Activated naive CD8-positive, alpha-beta T cell (primary cell): ENCODE results near the gene BRINP1.

Experiments
- H3K27ac Mint-ChIP-seq: one replicate; pipeline ENCODE4 v1.8.0; 2021; ENCODE audit warnings: mixed read lengths
- H3K27me3 Mint-ChIP-seq: one replicate; pipeline ENCODE4 v1.8.0; 2021; ENCODE audit warnings: mixed read lengths
- H3K36me3 Mint-ChIP-seq: one replicate; pipeline ENCODE4 v1.8.0; 2021; ENCODE audit warnings: mixed read lengths
- H3K4me1 Mint-ChIP-seq: one replicate; pipeline ENCODE4 v1.8.0; 2021; ENCODE audit warnings: low read depth, mixed read lengths
- H3K4me3 Mint-ChIP-seq: one replicate; pipeline ENCODE4 v1.8.0; 2021; ENCODE audit warnings: mild to moderate bottlenecking, mixed read lengths
- H3K9me3 Mint-ChIP-seq: one replicate; pipeline ENCODE4 v1.8.0; 2021; ENCODE audit warnings: low read depth, mixed read lengths

The BRINP1 gene, protein sequence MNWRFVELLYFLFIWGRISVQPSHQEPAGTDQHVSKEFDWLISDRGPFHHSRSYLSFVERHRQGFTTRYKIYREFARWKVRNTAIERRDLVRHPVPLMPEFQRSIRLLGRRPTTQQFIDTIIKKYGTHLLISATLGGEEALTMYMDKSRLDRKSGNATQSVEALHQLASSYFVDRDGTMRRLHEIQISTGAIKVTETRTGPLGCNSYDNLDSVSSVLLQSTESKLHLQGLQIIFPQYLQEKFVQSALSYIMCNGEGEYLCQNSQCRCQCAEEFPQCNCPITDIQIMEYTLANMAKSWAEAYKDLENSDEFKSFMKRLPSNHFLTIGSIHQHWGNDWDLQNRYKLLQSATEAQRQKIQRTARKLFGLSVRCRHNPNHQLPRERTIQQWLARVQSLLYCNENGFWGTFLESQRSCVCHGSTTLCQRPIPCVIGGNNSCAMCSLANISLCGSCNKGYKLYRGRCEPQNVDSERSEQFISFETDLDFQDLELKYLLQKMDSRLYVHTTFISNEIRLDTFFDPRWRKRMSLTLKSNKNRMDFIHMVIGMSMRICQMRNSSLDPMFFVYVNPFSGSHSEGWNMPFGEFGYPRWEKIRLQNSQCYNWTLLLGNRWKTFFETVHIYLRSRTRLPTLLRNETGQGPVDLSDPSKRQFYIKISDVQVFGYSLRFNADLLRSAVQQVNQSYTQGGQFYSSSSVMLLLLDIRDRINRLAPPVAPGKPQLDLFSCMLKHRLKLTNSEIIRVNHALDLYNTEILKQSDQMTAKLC

DNA sequence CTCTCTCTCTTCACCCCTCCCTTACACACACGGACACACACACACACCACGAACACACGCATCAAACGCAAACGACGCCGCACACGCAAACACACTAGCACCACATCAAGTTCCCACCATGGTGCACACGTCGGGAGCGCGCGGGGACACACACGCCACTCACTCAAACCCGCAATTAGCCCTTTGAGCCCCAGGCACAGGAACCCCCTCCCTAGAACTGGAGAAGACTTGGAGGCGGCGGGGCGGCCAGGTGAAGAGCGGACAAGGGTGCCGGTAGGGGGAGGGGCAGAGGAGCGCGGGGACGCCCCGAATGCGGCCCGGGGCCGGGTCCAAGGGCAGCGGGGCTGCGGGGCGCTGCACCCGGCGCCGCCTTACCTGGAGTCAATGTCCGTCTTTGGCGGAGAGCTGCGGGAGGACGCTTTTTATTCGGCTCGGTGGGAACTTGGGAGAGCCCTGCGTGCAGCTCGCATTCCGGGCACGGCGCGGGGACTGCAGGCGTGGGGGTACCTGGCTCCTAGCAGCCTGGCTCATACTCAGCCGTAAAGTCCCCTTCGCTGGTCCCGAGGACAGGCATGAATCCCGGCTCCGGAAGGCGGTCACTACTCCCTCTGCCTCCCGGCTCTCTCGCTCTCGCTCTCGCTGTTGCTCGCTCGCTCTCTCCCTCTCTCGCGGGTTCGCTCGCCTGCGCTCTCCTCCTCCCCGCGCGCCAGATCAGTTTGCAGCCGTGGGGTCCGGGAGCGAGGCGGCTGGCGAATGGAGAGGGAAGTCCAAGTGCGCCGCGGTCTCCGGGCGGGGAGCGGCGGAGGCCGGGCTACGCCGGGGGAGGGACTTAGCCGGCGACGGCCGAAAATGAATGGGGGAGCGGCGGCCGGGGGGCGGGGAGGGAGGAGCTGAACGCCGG is at the start of gene BRINP1:
TSS of gene BRINP1 (minus strand) at position 755 of the 901 bp plus-strand sequence. CDS start 56,080 bp downstream, outside the sequence.
- Mint-ChIP-seq H3K4me3 (no peak within 1 kb of the TSS), H3K27ac (no peak within 1 kb of the TSS), H3K36me3 (no peaks in the 10 kb centered on the region), H3K27me3 (peaks cover 28% of the 10 kb centered on the region), H3K4me1 (peaks cover 4% of the 10 kb centered on the region), H3K9me3 (peaks cover 9% of the 10 kb centered on the region)

- peaks cover 4% of the 10 kb centered on the region for H3K9me3 Mint-ChIP-seq
- H3K36me3 Mint-ChIP-seq: no peaks in the 10 kb centered on the region
- no peak overlapping the region for H3K27ac Mint-ChIP-seq
- H3K4me3 Mint-ChIP-seq: no peak overlapping the region
- H3K4me1 Mint-ChIP-seq: no peaks in the 10 kb centered on the region
- no peaks in the 10 kb centered on the region for H3K27me3 Mint-ChIP-seq
These were observed 49.5 kb upstream of the BRINP1 start for GRCh38 chr9:119418721-119419120.

DNA sequence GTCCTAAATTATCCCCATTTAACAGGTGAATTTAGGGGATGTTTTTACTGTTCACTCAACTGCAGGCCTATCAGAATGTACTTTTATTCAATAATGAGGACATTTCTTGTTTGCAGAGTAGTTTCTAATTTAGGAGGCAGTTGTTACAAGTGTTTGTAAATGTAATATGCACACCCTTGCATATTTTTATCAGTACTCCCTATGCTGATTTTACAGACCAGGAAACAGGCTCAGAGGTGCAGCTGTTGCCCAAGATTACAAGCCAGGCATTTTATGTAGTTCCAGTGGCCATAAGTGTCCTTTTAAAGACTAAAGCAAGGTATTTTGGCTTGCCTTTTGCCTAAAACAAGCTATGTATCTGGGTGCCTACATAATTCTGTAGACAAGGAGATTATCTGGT is 47.6 kb upstream of the BRINP1 start:
- peaks cover 4% of the 10 kb centered on the region for H3K9me3 Mint-ChIP-seq
- H3K27ac Mint-ChIP-seq: no peak overlapping the region
- H3K4me1 Mint-ChIP-seq: no peaks in the 10 kb centered on the region
- H3K36me3 Mint-ChIP-seq: no peaks in the 10 kb centered on the region
- H3K27me3 Mint-ChIP-seq: peaks cover 2% of the 10 kb centered on the region
- H3K4me3 Mint-ChIP-seq: no peak overlapping the region

DNA sequence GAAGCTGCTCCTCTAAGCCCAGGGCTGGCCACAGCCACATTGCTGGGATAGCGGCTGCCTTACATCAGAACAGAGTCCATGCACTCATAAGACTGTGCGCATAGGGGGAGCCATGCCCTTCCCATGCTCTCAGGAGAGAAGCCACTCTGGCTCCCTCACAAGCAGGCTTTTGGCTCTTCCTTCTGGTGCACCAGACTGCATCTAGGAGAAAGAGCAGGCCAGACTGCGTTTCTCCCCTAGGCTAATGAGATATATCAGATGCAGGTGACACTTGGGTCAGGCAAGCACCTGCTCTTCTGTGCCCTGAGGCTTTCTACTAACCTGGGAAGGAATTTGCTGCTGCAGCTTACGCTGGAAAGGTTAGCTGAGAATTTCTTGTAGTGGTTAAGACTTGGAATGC is 43.2 kb upstream of the BRINP1 start:
- Mint-ChIP-seq H3K9me3 (peaks cover 4% of the 10 kb centered on the region), H3K4me3 (no peak overlapping the region), H3K36me3 (no peaks in the 10 kb centered on the region), H3K27me3 (peaks cover 2% of the 10 kb centered on the region), H3K27ac (no peak overlapping the region), H3K4me1 (no peaks in the 10 kb centered on the region)

GRCh38 chr9:119409552-119409951 is 40.3 kb upstream of the BRINP1 start:
- no peak overlapping the region for H3K27ac Mint-ChIP-seq
- H3K9me3 Mint-ChIP-seq: peaks cover under 1% of the 10 kb centered on the region
- no peaks in the 10 kb centered on the region for H3K4me1 Mint-ChIP-seq
- no peak overlapping the region for H3K4me3 Mint-ChIP-seq
- H3K27me3 Mint-ChIP-seq: peaks cover 2% of the 10 kb centered on the region
- H3K36me3 Mint-ChIP-seq: no peaks in the 10 kb centered on the region

DNA sequence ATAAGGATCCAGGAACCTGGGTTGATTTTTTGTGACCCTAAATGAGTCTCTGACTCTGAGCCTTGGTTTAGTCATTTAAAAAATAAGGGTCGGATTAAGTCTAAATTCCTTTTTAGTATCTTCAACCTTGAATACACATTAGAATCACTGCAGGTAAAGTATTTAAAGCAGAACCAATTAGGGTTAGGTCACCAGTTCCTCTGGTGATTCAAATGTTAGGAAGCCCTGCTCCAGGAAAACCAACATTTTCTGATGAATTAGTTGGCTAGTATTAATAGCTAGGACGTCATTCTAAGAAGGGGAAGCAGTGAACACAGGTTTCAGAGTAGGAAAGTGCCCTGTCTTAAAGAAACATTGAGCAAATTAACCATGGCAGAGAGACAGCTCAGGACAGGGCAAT is 31.4 kb upstream of the BRINP1 start:
- H3K27ac Mint-ChIP-seq: no peak overlapping the region
- no peaks in the 10 kb centered on the region for H3K4me1 Mint-ChIP-seq
- H3K36me3 Mint-ChIP-seq: no peaks in the 10 kb centered on the region
- H3K4me3 Mint-ChIP-seq: no peak overlapping the region
- no peaks in the 10 kb centered on the region for H3K27me3 Mint-ChIP-seq
- no peaks in the 10 kb centered on the region for H3K9me3 Mint-ChIP-seq

- H3K4me3 Mint-ChIP-seq: no peak overlapping the region
- H3K9me3 Mint-ChIP-seq: peaks cover 3% of the 10 kb centered on the region
- no peak overlapping the region for H3K27ac Mint-ChIP-seq
- no peaks in the 10 kb centered on the region for H3K4me1 Mint-ChIP-seq
- no peaks in the 10 kb centered on the region for H3K27me3 Mint-ChIP-seq
- no peaks in the 10 kb centered on the region for H3K36me3 Mint-ChIP-seq
These were observed 29.1 kb upstream of the BRINP1 start for GRCh38 chr9:119398350-119398749.

DNA sequence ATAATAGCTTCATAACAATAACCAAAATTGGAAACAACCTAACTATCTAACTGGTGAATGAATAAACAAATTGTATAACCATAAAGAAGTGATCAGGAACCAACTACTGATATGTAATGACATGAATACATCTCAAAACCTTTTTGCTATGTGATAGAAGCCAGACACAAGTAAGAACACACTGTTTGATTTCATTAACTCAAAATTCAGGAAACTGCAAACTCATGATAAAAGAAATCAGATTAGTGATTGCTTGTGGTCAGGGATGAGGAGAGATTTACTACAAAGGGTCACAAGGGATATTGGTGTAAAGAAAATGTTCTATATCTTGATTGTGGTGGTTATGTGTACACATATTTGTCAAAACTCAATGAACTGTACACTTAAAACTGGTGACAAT is 22.6 kb upstream of the BRINP1 start:
- Mint-ChIP-seq H3K36me3 (no peaks in the 10 kb centered on the region), H3K4me1 (no peaks in the 10 kb centered on the region), H3K9me3 (peaks cover 3% of the 10 kb centered on the region), H3K27me3 (no peaks in the 10 kb centered on the region), H3K4me3 (no peak overlapping the region), H3K27ac (no peak overlapping the region)

GRCh38 chr9:119375892-119376291 is 6.7 kb upstream of the BRINP1 start:
- H3K9me3 Mint-ChIP-seq: peaks cover 3% of the 10 kb centered on the region
- no peaks in the 10 kb centered on the region for H3K36me3 Mint-ChIP-seq
- H3K4me3 Mint-ChIP-seq: no peak overlapping the region
- H3K27me3 Mint-ChIP-seq: peaks cover 4% of the 10 kb centered on the region
- H3K4me1 Mint-ChIP-seq: no peaks in the 10 kb centered on the region
- H3K27ac Mint-ChIP-seq: no peak overlapping the region

DNA sequence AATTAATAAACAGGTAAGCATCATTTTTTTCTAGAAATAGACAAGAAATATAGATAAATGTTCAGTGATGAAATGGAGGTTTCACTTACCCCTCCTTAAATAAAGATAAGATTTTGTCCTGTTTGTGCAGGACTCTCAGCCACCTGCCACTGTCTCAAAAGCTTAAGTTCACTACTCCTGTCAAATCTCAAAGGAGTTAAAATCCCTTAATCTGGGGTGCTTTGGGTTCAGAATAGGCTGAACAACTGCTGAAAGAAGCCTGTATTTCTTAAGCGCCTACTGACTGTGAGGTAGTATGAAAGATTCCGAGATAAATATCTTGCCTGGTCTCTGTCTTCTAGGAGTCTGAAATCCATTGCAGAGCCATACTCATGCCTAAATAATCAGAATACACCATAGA is 3.7 kb upstream of the BRINP1 start:
- Mint-ChIP-seq H3K4me1 (peaks cover 4% of the 10 kb centered on the region), H3K9me3 (peaks cover 3% of the 10 kb centered on the region), H3K27me3 (peaks cover 20% of the 10 kb centered on the region), H3K27ac (no peak overlapping the region), H3K4me3 (no peak overlapping the region), H3K36me3 (no peaks in the 10 kb centered on the region)

DNA sequence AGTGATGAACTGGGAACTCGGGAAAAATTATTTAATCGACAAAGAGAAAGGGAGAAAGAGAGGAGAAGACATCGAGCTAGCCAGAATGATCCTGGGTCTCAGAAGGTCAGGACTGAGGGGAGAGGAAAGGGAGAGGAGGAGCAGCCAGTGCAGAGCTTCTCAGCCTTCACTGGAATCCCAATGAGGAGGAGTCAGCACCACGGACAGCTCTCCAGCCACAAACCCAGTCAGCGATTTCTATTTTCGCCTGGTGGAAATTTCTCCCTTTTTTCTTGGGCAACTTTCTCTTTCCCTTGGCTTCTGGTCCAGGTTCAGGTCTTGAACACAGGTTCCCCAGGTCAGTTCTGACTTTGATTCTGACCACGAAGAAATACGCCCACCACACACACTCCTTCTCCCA is 1.6 kb upstream of the BRINP1 start:
- Mint-ChIP-seq H3K36me3 (no peaks in the 10 kb centered on the region), H3K9me3 (peaks cover 3% of the 10 kb centered on the region), H3K4me1 (peaks cover 4% of the 10 kb centered on the region), H3K27ac (no peak overlapping the region), H3K27me3 (peaks cover 27% of the 10 kb centered on the region), H3K4me3 (no peak overlapping the region)

DNA sequence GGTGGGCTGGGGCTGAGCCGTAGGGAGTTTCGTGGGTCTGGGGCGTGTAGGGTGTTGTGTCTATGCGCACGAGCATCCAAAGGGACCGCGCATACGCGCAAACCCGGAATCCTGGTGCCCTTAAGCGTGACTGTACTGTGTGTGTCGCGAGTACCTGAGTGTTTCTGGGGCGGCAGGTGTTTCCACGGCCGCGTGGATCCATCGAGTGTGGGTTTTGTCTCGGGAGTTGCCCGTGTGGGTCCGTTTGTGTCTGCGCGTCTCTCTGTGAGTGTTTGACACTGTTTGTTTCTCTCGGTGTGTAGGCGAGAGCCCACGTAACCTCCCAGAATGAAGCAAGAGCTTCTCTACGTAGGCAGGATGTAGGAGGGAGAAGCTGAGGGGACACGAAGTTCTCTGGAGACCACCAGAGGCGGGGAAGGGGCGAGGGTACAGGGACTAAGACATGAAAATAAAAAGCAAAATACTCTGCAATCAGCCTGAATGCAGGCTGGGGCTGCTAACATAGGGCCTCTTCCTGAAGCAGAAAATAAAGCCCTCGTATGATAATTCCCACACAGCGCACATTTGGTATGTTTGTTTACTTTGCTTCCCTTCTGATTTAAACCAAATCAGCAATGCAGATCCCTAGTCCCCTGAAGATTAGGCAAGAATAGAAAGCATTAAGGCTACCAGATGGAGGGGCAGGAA is 588 bp upstream of the BRINP1 start:
- H3K4me1 Mint-ChIP-seq: peaks cover 4% of the 10 kb centered on the region
- no peak overlapping the region for H3K4me3 Mint-ChIP-seq
- no peak overlapping the region for H3K27ac Mint-ChIP-seq
- no peaks in the 10 kb centered on the region for H3K36me3 Mint-ChIP-seq
- peaks cover 28% of the 10 kb centered on the region for H3K27me3 Mint-ChIP-seq
- H3K9me3 Mint-ChIP-seq: peaks cover 3% of the 10 kb centered on the region

DNA sequence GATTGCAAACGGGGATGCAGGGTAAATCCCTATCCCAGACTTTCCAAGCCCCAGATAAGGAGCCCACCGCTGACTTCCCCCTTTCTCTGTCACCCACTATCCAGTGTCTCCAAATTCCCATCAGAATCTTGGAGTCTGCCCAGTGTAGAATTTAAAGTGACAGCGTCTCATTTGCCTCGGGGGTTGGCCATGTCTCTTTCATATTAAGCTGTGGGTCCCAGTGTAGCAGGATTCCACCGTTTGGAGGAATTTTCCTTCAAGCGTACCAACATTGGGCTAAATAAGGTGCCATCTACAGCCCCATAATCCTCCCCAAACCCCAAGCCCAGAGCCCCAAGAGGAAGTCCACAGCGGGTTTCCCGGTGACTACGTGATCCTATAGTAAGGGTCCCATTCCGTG is 1.1 kb downstream of the BRINP1 start:
- Mint-ChIP-seq H3K4me1 (peaks cover 4% of the 10 kb centered on the region), H3K4me3 (no peak overlapping the region), H3K27ac (no peak overlapping the region), H3K27me3 (peaks cover 28% of the 10 kb centered on the region), H3K9me3 (peaks cover 9% of the 10 kb centered on the region), H3K36me3 (no peaks in the 10 kb centered on the region)

GRCh38 chr9:119367683-119368075 is 1.6 kb downstream of the BRINP1 start:
- no peaks in the 10 kb centered on the region for H3K36me3 Mint-ChIP-seq
- no peak overlapping the region for H3K4me3 Mint-ChIP-seq
- peaks cover 28% of the 10 kb centered on the region for H3K27me3 Mint-ChIP-seq
- peaks cover 9% of the 10 kb centered on the region for H3K9me3 Mint-ChIP-seq
- no peak overlapping the region for H3K27ac Mint-ChIP-seq
- H3K4me1 Mint-ChIP-seq: peaks cover 4% of the 10 kb centered on the region
